Astrocyte of the cerebellum (primary cell): ENCODE data around the gene ALPI.

Source experiments
- DNase-seq: peaks from one replicate; pipeline ENCODE4 v3.0.0-alpha.2; 2011; ENCODE audit warnings: low read depth
- H3K4me3 ChIP-seq: 2 replicates; pipeline ENCODE4 v1.5.1; 2011; ENCODE audit warnings: mild to moderate bottlenecking, low read depth, low read length, moderate library complexity
- in situ Hi-C: cut with HindIII; loops from 2 replicates; pipeline ENCODE4 v1.10.0; 2017; ENCODE audit warnings: low sequenced_read_pairs
- TF ChIP-seq, protein P1 (sequence below): IDR thresholded peaks from 2 replicates; pipeline ENCODE4 v1.5.1; 2012; ENCODE audit warnings: low read length, low read depth, moderate library complexity, mild to moderate bottlenecking; ENCODE audit errors: missing control alignments

ALPI gene

DNA sequence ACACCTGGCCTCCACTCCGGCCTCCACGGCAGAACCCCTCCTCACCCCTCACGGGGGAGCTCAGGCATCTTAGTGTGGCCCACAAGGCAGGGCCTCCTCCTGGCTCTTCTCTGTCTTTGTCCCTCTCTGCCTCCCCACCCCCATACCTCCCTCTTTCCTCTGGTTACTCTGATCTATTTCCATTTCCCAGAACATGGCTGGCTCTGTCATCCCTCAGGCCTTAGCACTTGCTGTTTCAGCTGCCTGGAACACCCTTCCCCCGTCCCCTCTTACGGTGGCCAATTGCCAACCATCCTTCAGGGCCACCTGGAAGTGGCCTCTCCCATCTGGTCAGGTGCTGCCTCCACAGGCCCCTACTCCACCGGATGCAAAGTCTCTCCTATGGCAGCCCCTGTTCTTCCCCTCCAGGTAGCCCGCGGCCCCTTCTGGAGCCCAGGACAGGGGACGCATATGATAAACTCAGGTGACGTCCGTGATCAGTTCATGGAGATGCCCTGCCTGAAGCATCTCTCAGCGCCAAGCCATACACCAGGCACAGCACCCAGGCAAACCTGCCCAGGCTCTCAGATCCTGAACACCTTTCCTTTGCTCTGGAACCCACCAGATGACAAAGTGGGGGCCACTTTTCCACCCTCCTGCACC is 35.3 kb downstream of the ALPI start:
- H3K4me3 ChIP-seq, result no peak overlapping the region
- TF ChIP-seq, protein P1, sequence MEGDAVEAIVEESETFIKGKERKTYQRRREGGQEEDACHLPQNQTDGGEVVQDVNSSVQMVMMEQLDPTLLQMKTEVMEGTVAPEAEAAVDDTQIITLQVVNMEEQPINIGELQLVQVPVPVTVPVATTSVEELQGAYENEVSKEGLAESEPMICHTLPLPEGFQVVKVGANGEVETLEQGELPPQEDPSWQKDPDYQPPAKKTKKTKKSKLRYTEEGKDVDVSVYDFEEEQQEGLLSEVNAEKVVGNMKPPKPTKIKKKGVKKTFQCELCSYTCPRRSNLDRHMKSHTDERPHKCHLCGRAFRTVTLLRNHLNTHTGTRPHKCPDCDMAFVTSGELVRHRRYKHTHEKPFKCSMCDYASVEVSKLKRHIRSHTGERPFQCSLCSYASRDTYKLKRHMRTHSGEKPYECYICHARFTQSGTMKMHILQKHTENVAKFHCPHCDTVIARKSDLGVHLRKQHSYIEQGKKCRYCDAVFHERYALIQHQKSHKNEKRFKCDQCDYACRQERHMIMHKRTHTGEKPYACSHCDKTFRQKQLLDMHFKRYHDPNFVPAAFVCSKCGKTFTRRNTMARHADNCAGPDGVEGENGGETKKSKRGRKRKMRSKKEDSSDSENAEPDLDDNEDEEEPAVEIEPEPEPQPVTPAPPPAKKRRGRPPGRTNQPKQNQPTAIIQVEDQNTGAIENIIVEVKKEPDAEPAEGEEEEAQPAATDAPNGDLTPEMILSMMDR, result no peak
- in situ Hi-C loops, result no loop called here
- DNase-seq, result no peak

- no peak overlapping the region for H3K4me3 ChIP-seq
- TF ChIP-seq, protein P1, result no peak
- no peak for DNase-seq
- in situ Hi-C loops, result no loop called here
Observed at GRCh38 chr2:232492236-232492848, 36.4 kb downstream of the ALPI start.

- in situ Hi-C loops, result no loop called here
- no peak for DNase-seq
- TF ChIP-seq, protein P1, result no peak
- no peak overlapping the region for H3K4me3 ChIP-seq
Observed at GRCh38 chr2:232492963-232493700, 37.2 kb downstream of the ALPI start.

DNA sequence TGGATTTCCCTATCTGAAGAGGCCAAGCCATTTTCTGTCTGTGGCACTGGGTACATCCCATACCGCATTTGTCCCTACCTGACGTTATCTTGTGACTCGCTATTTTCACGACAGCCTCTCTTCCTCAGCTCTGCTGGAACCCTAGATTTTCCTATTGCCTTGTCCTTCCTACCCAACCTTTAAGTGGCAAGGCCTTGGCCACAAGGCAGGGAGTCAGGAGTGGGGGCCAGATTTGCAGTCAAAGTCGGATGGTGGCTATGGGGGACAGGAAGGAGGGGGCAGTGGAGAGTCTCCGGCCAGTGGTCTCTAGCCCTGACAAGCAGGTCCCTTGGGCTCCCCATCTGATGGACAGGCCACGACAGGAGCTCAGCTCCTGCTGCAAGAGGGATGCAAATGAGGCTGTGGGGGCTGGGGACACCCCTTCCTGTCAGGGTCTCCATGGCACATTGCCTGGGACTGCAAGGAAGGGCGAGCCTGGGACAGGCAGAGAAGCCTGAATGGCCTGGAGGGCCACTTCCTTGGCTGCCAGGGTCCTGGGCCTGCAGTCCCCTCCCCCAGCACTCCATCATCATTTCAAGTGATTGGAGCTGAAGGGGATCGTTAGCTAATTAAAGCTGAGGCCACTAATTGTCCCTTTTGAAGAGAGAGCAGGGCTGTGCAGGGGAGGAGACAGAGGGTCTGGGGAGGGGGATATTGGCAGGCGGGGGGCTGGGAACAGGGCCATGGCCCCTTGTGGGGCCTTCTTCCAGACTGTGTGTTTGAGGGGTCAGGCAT is 37.9 kb downstream of the ALPI start:
- TF ChIP-seq, protein P1, result no peak
- no peak overlapping the region for H3K4me3 ChIP-seq
- in situ Hi-C loops, result no loop called here
- DNase-seq, result no peak

DNA sequence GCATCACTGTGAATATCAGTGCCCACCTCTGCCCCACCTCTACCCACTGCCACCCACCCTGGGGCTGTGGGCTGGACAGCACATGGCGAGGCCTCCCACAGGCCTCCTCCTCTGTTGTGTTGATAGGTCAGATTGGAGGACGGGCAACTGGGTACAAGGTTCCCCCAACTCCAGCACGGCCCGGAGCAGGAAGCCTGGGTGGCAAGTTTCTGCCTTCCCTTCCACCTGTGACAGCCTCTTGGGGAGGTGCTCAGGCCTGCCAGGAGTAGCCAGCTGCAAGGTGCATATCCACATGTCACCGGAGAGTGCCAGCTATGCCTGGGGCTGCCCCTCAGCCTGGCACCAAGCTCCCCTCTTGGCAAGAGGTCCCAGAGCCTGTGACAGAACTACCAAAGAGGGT is 38.6 kb downstream of the ALPI start:
- TF ChIP-seq, protein P1, result no peak
- no peak overlapping the region for H3K4me3 ChIP-seq
- DNase-seq, result no peak
- in situ Hi-C loops, result no loop called here

DNA sequence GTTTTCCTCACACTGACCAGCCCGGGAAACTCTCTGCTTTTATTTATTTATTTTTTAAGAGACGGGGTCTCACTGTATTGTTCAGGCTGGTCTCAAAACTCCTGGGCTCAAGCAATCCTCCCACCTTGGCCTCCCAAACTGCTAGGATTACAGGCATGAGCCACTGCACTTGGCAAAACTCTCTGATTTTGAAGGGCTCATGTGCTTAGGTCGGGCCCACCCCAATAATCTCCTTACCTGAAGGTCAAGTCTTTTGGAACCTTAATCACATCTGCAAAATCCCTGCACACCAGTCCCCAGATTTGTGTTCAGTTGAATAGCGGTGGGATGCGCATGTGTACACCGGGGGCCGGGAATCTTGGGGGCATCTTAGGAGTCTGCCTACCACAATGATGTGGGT is 39.3 kb downstream of the ALPI start:
- DNase-seq, result no peak
- TF ChIP-seq, protein P1, result no peak
- in situ Hi-C loops, result no loop called here
- no peak overlapping the region for H3K4me3 ChIP-seq
